Breast epithelium (tissue), 3 donors: ENCODE measurements around the gene PTPN6.
A peak's percentile ranks its signal among the peaks of the same experiment; 100 is the strongest.

Experiments
- POLR2AphosphoS5 ChIP-seq, 3 donors: sonication (generic); formaldehyde crosslinking; IDR thresholded peaks; one replicate each; pipeline ENCODE4 v1.6.1; 2017; ENCODE audit warnings: antibody characterized with exemption in 3 of 3
- TF ChIP-seq, protein P1 (sequence below), 3 donors: fragments of 450-650 bp; IDR thresholded peaks; one replicate each; pipeline ENCODE4 v1.5.1; 2016 to 2017; ENCODE audit warnings: antibody characterized with exemption in 3 of 3, mild to moderate bottlenecking in 3 of 3, moderate library complexity in 3 of 3

DNA sequence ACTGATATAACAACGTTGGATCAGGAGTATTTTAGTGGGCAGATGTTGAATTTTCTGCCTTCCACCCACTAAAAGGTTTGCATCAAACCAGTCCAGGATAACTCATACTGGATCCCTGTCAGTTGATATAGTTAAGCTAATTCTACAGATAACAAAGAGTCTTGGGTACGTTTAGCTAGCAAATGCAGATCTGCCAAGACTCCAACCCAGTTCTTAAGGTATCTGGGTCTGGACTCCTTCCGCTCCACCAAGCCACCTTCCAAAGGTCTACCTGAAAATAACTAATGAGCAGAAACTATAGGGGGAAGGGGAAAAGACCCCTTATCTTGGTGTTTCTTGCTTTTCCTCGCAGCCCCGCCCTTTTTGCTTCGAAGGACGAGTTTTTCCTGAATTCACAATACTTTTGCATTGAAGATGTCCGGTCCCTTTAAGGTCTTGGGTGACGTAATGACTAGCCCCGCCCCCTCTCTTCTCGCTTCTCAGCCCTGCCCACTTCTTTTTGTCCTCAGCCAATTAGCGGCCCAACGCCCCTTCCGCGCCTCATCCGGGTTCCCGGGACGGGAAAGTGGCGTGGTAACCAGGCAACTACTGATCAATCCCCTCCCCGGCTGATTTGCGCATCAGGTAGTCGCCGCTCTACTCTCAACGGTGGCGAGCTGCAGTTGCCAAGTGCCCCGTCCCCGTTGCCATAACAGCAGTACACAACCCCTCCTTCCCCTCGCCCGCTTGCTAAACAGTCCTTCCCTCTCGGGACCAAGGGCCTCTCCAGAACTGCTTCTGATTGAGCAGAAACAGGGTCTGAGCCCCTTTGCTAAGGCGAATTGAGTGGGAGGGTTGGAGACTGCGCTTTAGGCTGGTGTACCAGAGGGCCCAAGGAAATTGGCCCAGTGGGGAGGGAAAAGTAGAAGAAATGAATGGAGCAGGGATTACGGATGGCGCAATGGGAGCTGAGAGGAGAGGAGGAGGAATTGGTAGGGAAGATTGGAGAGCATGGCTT lies 46.6 kb upstream of the PTPN6 start, which contains the start of gene LRRC23:
- TF ChIP-seq, protein P1, sequence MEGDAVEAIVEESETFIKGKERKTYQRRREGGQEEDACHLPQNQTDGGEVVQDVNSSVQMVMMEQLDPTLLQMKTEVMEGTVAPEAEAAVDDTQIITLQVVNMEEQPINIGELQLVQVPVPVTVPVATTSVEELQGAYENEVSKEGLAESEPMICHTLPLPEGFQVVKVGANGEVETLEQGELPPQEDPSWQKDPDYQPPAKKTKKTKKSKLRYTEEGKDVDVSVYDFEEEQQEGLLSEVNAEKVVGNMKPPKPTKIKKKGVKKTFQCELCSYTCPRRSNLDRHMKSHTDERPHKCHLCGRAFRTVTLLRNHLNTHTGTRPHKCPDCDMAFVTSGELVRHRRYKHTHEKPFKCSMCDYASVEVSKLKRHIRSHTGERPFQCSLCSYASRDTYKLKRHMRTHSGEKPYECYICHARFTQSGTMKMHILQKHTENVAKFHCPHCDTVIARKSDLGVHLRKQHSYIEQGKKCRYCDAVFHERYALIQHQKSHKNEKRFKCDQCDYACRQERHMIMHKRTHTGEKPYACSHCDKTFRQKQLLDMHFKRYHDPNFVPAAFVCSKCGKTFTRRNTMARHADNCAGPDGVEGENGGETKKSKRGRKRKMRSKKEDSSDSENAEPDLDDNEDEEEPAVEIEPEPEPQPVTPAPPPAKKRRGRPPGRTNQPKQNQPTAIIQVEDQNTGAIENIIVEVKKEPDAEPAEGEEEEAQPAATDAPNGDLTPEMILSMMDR (IDR thresholded peaks at IDR 0.05) = no peak
- TF ChIP-seq POLR2AphosphoS5 (IDR thresholded peaks at IDR 0.05) = peak; percentile 79 to 94 (median 82)
